T-helper 1 cell treated with Interleukin-12 subunit alpha and Interleukin-12 subunit beta and Interleukin-4 antibody, amounts not matched to agents 30 μg/mL and 1 μg/mL, for 36 hours (primary cell): ENCODE data around the gene NCCRP1.

Experiments
- H3K27ac Mint-ChIP-seq: one replicate; pipeline ENCODE4 v1.8.0; 2021; ENCODE audit warnings: mild to moderate bottlenecking, mixed read lengths
- H3K27me3 Mint-ChIP-seq: one replicate; pipeline ENCODE4 v1.8.0; 2021; ENCODE audit warnings: low read depth, mixed read lengths
- H3K36me3 Mint-ChIP-seq: one replicate; pipeline ENCODE4 v1.8.0; 2021; ENCODE audit warnings: low read depth, mixed read lengths
- H3K4me1 Mint-ChIP-seq: one replicate; pipeline ENCODE4 v1.8.0; 2021; ENCODE audit warnings: low read depth, mixed read lengths
- H3K4me3 Mint-ChIP-seq: one replicate; pipeline ENCODE4 v1.8.0; 2021; ENCODE audit warnings: mild to moderate bottlenecking, moderate library complexity, mixed read lengths
- H3K9me3 Mint-ChIP-seq: one replicate; pipeline ENCODE4 v1.8.0; 2021; ENCODE audit warnings: mixed read lengths

Gene NCCRP1

GRCh38 chr19:39183104-39183503 is 13.7 kb upstream of the NCCRP1 start:
- Mint-ChIP-seq H3K27me3 (no peaks in the 10 kb centered on the region), H3K27ac (no peak overlapping the region)

GRCh38 chr19:39186391-39186790 is 10.4 kb upstream of the NCCRP1 start:
- H3K9me3 Mint-ChIP-seq = no peaks in the 10 kb centered on the region
- no peaks in the 10 kb centered on the region for H3K4me1 Mint-ChIP-seq
- no peaks in the 10 kb centered on the region for H3K27me3 Mint-ChIP-seq
- no peak overlapping the region for H3K27ac Mint-ChIP-seq
- H3K4me3 Mint-ChIP-seq = no peak overlapping the region
- no peaks in the 10 kb centered on the region for H3K36me3 Mint-ChIP-seq

More at GRCh38 chr19:39183104-39183503, 13.7 kb upstream of the NCCRP1 start:
- Mint-ChIP-seq H3K36me3 (no peaks in the 10 kb centered on the region), H3K4me3 (no peak overlapping the region), H3K4me1 (no peaks in the 10 kb centered on the region), H3K9me3 (no peaks in the 10 kb centered on the region)

GRCh38 chr19:39187552-39187943 is 9.2 kb upstream of the NCCRP1 start:
- H3K9me3 Mint-ChIP-seq = no peaks in the 10 kb centered on the region
- no peak overlapping the region for H3K4me3 Mint-ChIP-seq
- no peaks in the 10 kb centered on the region for H3K36me3 Mint-ChIP-seq
- H3K4me1 Mint-ChIP-seq = no peaks in the 10 kb centered on the region
- H3K27me3 Mint-ChIP-seq = no peaks in the 10 kb centered on the region
- no peak overlapping the region for H3K27ac Mint-ChIP-seq

DNA sequence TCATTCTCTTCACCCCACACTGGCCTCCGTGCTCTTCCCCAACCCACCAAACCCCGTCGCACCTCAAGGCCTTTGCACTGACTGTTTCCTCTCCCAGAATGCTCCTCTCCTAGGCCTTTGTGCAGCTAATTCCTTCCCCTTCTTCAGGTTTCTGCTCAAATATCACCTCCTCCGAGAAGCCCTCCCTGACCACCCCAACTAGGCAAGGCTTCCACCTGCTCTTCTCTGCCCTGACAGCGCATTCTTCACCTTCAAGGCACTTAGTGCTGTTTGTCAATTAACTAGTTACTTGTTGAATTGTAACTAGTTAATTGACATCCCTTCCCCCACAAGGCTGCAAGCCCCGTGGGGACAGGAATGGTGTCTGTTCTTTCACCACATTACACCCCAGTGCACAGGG is 7.8 kb upstream of the NCCRP1 start:
- no peak overlapping the region for H3K4me3 Mint-ChIP-seq
- H3K4me1 Mint-ChIP-seq = no peaks in the 10 kb centered on the region
- no peak overlapping the region for H3K27ac Mint-ChIP-seq
- H3K9me3 Mint-ChIP-seq = no peaks in the 10 kb centered on the region
- H3K27me3 Mint-ChIP-seq = peaks cover 5% of the 10 kb centered on the region
- H3K36me3 Mint-ChIP-seq = no peaks in the 10 kb centered on the region

DNA sequence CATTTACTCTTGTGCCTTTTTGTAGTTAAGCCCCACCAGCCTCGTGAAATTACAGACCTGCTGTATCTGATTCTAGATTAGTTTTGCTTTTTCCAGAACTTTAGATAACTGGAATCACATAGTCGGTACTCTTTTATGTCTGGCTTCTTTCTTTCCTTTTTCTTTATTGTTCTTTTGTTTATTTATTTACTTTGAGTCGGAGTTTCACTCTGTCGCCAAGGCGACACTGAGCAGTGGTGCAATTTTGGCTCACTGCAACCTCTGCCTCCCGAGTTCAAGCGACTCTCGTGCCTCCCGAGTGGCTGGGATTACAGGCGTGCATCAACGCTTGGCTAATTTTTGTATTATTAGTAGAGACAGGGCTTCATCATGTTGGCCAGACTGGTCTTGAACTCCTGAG is 6.0 kb upstream of the NCCRP1 start:
- Mint-ChIP-seq H3K27me3 (peaks cover 18% of the 10 kb centered on the region), H3K4me1 (no peaks in the 10 kb centered on the region)

DNA sequence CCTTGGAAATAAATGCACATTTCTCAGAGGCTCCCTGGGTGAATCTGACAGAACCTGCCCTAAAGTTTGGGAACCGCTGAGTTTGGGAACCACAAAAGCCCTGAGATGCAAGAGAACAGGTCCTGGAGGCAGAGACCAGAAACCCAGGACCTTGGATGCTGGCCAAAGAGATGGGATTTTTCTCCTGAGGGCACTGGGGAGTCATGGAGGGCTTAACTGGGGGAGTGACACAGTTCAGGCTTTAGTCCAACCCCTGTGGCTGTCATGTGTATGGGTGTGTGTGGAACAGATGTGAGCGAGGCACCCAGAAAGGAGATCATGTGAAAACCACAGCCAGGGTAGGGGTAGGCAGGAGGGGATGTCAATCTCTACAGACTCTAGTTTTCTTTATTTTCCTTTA is 3.9 kb upstream of the NCCRP1 start:
- Mint-ChIP-seq H3K4me3 (no peak overlapping the region), H3K27me3 (peaks cover 36% of the 10 kb centered on the region), H3K4me1 (peaks cover 5% of the 10 kb centered on the region), H3K9me3 (no peaks in the 10 kb centered on the region), H3K27ac (no peak overlapping the region), H3K36me3 (peaks cover 1% of the 10 kb centered on the region)

More for the DNA sequence above, 6.0 kb upstream of the NCCRP1 start:
- Mint-ChIP-seq H3K36me3 (no peaks in the 10 kb centered on the region), H3K9me3 (no peaks in the 10 kb centered on the region), H3K4me3 (no peak overlapping the region), H3K27ac (no peak overlapping the region)

DNA sequence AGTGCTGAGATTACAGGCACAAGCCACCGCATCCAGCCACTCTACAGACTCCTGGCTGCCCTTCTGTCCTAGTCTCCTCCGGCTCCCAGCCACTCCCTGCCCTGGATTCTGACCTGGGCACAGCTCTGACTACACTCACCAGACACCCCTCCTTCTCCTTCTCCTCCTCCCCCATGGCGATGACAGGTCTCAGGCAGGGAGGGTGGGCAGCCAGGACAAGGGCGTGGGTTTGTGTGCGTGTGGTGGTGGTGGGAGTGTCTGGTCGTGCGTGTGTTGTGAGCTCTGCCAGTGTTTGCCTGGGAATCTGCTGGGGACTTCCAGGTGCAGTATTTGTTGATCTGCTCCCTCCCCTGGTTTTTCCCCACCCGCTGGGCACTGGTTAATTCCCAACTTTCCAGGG is 3.0 kb upstream of the NCCRP1 start:
- no peak overlapping the region for H3K4me3 Mint-ChIP-seq
- H3K4me1 Mint-ChIP-seq = peaks cover 5% of the 10 kb centered on the region
- peaks cover 46% of the 10 kb centered on the region for H3K27me3 Mint-ChIP-seq
- H3K36me3 Mint-ChIP-seq = peaks cover 1% of the 10 kb centered on the region
- H3K9me3 Mint-ChIP-seq = no peaks in the 10 kb centered on the region
- H3K27ac Mint-ChIP-seq = no peak overlapping the region

- Mint-ChIP-seq H3K27me3 (peaks cover 52% of the 10 kb centered on the region), H3K9me3 (no peaks in the 10 kb centered on the region), H3K27ac (no peak overlapping the region), H3K36me3 (peaks cover 1% of the 10 kb centered on the region), H3K4me3 (no peak overlapping the region), H3K4me1 (peaks cover 5% of the 10 kb centered on the region)
Measured at GRCh38 chr19:39194832-39195542, 1.8 kb upstream of the NCCRP1 start.

GRCh38 chr19:39195755-39196154 is 1.0 kb upstream of the NCCRP1 start:
- H3K9me3 Mint-ChIP-seq = no peaks in the 10 kb centered on the region
- peaks cover 1% of the 10 kb centered on the region for H3K36me3 Mint-ChIP-seq
- H3K27ac Mint-ChIP-seq = no peak overlapping the region
- peaks cover 56% of the 10 kb centered on the region for H3K27me3 Mint-ChIP-seq
- peaks cover 5% of the 10 kb centered on the region for H3K4me1 Mint-ChIP-seq
- no peak overlapping the region for H3K4me3 Mint-ChIP-seq

- no peak overlapping the region for H3K27ac Mint-ChIP-seq
- H3K27me3 Mint-ChIP-seq = peaks cover 62% of the 10 kb centered on the region
- H3K36me3 Mint-ChIP-seq = peaks cover 1% of the 10 kb centered on the region
- H3K4me3 Mint-ChIP-seq = no peak overlapping the region
- peaks cover 5% of the 10 kb centered on the region for H3K4me1 Mint-ChIP-seq
- no peaks in the 10 kb centered on the region for H3K9me3 Mint-ChIP-seq
Measured at GRCh38 chr19:39196320-39196719, 444 bp upstream of the NCCRP1 start.

- H3K27ac Mint-ChIP-seq = no peak overlapping the region
- peaks cover 1% of the 10 kb centered on the region for H3K36me3 Mint-ChIP-seq
- H3K27me3 Mint-ChIP-seq = peaks cover 75% of the 10 kb centered on the region
- no peaks in the 10 kb centered on the region for H3K9me3 Mint-ChIP-seq
- H3K4me1 Mint-ChIP-seq = peaks cover 5% of the 10 kb centered on the region
- no peak overlapping the region for H3K4me3 Mint-ChIP-seq
Measured at GRCh38 chr19:39197808-39198207, 1.0 kb downstream of the NCCRP1 start.

DNA sequence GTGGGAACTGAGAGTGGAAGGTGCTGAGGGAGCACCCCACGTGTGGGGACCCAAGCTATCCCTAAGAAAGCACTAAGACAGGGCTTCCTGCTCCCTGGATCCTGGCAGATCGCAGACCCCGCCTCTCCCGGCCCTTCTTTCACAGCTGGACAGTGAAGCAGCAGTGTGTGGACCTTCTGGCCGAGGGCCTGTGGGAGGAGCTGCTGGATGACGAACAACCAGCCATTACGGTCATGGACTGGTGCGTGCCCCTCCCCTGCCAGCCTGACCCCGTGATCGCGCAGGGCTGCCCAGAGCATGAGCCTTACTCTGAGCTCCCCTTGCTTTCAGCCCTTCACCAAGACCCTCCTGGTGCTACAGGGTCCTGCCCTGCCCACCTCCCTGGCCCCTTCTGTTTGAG is 2.3 kb downstream of the NCCRP1 start:
- H3K27me3 Mint-ChIP-seq = peaks cover 79% of the 10 kb centered on the region
- H3K27ac Mint-ChIP-seq = no peak overlapping the region
- peaks cover 1% of the 10 kb centered on the region for H3K36me3 Mint-ChIP-seq
- H3K4me3 Mint-ChIP-seq = no peak overlapping the region
- H3K9me3 Mint-ChIP-seq = no peaks in the 10 kb centered on the region
- H3K4me1 Mint-ChIP-seq = peaks cover 5% of the 10 kb centered on the region

DNA sequence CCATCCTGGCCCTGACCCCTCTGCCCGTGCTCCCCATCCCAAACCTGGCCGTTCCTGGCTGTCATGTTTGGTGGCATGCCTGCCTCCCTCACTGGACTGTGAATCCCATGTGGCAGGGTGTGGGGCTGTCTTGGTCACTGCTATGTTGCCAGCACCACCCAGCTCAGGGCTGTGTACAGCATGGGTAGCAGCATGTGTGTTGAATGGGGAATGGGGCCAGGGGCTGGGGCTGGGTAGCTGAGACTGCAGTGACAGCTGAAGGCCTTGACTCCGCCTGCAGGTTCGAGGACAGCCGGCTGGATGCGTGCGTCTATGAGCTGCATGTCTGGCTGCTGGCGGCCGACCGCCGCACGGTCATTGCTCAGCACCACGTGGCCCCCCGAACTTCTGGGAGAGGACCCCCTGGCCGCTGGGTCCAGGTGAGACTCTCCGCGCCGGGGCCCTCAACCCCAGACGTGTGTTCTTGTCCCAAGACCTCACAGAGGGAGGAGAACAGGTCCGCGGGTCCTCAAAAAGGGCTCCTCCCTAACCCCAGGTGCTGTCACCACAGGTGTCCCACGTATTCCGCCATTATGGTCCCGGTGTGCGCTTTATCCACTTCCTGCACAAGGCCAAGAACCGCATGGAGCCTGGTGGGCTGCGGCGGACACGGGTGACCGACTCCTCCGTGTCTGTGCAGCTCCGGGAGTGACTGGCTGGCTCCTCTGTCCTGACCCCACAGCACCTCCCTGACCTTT is 3.5 kb downstream of the NCCRP1 start:
- no peak overlapping the region for H3K27ac Mint-ChIP-seq
- peaks cover 5% of the 10 kb centered on the region for H3K4me1 Mint-ChIP-seq
- no peak overlapping the region for H3K4me3 Mint-ChIP-seq
- peaks cover 83% of the 10 kb centered on the region for H3K27me3 Mint-ChIP-seq
- no peaks in the 10 kb centered on the region for H3K9me3 Mint-ChIP-seq
- H3K36me3 Mint-ChIP-seq = peaks cover 1% of the 10 kb centered on the region

DNA sequence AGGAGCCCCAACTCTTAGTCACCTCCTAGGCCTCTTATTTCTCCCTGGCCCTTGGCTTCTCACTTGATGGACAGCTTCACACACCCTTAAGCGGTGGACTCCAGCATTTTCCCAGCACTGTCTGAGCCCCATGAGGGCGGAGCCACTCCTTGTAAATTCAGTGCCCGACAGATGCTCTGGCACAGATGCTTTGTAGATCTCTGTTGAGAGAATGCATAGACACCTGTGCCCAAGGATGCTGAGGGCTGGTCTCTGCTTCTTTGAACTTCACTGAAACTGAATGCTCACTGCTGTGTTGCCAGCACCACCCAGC is 4.0 kb downstream of the NCCRP1 start:
- peaks cover 5% of the 10 kb centered on the region for H3K4me1 Mint-ChIP-seq
- peaks cover 81% of the 10 kb centered on the region for H3K27me3 Mint-ChIP-seq
- no peak overlapping the region for H3K27ac Mint-ChIP-seq
- no peak overlapping the region for H3K4me3 Mint-ChIP-seq
- H3K9me3 Mint-ChIP-seq = no peaks in the 10 kb centered on the region
- peaks cover 1% of the 10 kb centered on the region for H3K36me3 Mint-ChIP-seq

DNA sequence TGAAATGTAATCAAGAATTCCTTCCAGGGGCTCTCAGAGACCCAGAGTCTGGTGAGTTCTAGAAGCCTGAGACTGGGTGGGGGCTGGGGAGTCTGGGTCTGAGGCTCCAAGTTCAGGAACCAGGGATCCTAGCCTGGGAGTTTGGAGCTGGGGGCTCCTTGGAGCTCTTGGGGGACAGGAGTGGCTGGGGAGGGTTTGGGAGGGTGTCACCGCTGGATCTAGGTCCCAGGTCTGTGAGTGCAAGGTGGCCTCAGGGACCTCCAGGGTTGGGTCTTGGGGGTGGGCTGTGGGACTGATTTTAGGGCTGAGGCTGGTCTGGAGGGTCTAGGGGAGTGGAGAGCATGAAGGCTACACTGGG is 6.2 kb downstream of the NCCRP1 start:
- Mint-ChIP-seq H3K4me1 (no peaks in the 10 kb centered on the region), H3K36me3 (no peaks in the 10 kb centered on the region), H3K27ac (no peak overlapping the region), H3K9me3 (no peaks in the 10 kb centered on the region), H3K4me3 (no peak overlapping the region), H3K27me3 (peaks cover 67% of the 10 kb centered on the region)
